Activated CD8-positive, alpha-beta T cell treated with anti-CD3 and anti-CD28 coated beads, Interleukin-2, amount 10 ng/mL, durations not matched to agents 7 days and 5 days (primary cell): Measurements from ENCODE around the gene SACM1L. TPM values are rescaled to one million over a fixed set of nuclear protein-coding genes. Genes with fewer than 3 reads are reported as not detected.
"Not testable (repeated sequence)": the region's sequence is repeated elsewhere in the genome, so short reads cannot be mapped to it uniquely, and the experiment has no call there.

Experiments
- ATAC-seq: fragments of 150-1000 bp; cut with Tn5 transposase; one replicate; pipeline ENCODE4 v1.10.0; 2021; ENCODE audit warnings: moderate library complexity
- CTCF ChIA-PET: fragments of 350-600 bp; sonication (Branson Sonifier 250); formaldehyde crosslinking; loops from one replicate; lab custom pipeline; 2021; ENCODE audit warnings: antibody characterized with exemption; lab: Charles Lee
- POLR2A ChIA-PET: fragments of 350-600 bp; sonication (Branson Sonifier 250); formaldehyde crosslinking; loops from one replicate; lab custom pipeline; 2021; ENCODE audit warnings: antibody characterized with exemption; lab: Charles Lee
- DNase-seq: peaks from one replicate; pipeline ENCODE4 v3.0.0-alpha.2; 2020
- H3K27ac Mint-ChIP-seq: one replicate; pipeline ENCODE4 v1.8.0; 2021; ENCODE audit warnings: mild to moderate bottlenecking, mixed read lengths
- H3K27me3 Mint-ChIP-seq: one replicate; pipeline ENCODE4 v1.8.0; 2021; ENCODE audit warnings: low read depth, mixed read lengths
- H3K36me3 Mint-ChIP-seq: one replicate; pipeline ENCODE4 v1.8.0; 2021; ENCODE audit warnings: low read depth, mixed read lengths
- H3K4me1 Mint-ChIP-seq: one replicate; pipeline ENCODE4 v1.8.0; 2021; ENCODE audit warnings: low read depth, mixed read lengths
- H3K4me3 Mint-ChIP-seq: one replicate; pipeline ENCODE4 v1.8.0; 2021; ENCODE audit warnings: mild to moderate bottlenecking, mixed read lengths
- H3K9me3 Mint-ChIP-seq: one replicate; pipeline ENCODE4 v1.8.0; 2022; ENCODE audit warnings: mixed read lengths; ENCODE audit not compliant: insufficient read depth
- total RNA-seq, 2 experiments: library from RNA; stranded (reverse); gene quantifications; one replicate each; pipeline ENCODE4 v1.2.3, GENCODE V29; 2021

The SACM1L gene
- total RNA-seq, 2 experiments from 2014 or later = 89.8 to 96.4 TPM

DNA sequence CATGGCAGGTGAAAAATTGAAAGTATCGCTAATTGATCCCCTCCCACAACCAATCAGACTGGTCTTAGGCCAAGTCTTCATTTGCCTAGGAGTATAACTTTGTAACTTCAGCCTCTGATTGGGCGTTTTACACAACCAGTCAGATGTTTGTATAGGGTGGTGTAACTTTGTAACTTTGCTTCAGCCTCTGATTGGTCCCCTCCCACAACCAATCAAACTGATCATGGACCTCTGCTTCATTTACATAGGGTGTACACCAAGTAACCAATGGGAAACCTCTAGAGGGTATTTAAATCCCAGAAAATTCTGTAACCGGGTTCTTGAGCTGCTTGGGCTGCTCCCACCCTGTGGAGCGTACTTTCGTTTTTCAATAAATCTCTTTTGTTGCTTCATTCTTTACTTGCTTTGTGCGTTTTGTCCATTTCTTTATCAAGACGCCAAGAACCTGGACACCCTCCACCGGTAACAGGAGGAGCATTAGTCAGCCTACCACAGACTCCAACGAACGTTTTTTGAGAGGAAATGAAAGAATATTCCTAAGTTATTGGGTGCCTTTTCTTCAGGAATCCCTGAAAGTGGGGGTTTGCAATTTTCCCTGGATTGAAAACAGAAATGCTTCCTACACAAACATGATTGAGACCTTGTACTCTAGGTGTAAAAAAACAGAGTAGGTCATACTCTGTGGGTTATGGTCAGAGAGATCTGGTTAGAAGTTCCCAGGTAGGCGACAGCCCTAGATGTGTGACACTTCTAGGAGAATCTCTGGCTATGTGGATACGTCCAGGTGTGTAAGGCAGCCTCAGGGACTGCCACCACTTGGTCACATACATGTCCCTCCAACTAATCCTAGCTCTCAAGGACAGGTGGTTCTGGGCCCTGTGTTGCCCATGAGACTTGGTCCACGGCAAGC, 5.5 kb upstream of the SACM1L start:
- H3K4me1 Mint-ChIP-seq = peaks cover 17% of the 10 kb centered on the region
- no peak overlapping the region for H3K27ac Mint-ChIP-seq
- H3K36me3 Mint-ChIP-seq = peaks cover 20% of the 10 kb centered on the region
- H3K9me3 Mint-ChIP-seq = no peaks in the 10 kb centered on the region
- no peaks in the 10 kb centered on the region for H3K27me3 Mint-ChIP-seq
- CTCF ChIA-PET = interaction anchor here (1.5 kb wide), 1 partner anchor 24 kb away, joined by 4 read pairs; no protein-coding TSS in a partner anchor
- H3K4me3 Mint-ChIP-seq = no peak overlapping the region
- no peak for ATAC-seq
- no peak for DNase-seq
- POLR2A ChIA-PET = no interaction called here

DNA sequence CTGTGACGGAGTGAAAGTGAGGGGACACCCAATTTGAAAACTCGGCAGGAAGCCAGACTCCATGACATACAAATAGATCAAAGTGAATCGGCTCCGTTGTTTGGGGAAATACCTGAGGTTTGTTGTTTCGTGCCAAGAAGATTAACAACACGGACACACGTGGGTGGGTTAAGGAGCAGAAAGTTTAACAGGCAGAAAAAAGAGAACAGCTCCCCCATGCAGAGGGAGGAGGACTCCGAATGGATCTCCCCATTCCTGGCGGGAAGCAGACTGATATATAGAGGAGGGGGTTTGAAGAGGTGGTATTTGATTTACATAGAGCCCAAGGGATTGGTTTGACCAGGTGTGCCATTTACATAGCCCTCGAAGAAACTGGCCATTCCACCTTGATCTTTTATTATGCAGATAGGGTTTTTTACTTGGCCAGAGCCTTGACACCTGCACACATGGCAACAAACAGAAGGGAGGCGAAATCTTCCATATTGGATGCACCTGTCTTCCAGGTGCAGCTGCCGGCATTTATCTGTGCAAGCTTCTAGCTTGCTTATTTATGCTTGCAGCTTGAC, 4.8 kb upstream of the SACM1L start:
- ChIA-PET POLR2A (no interaction called here), CTCF (interaction anchor here (1.5 kb wide), 1 partner anchor 24 kb away, joined by 4 read pairs; no protein-coding TSS in a partner anchor)
- ATAC-seq = no peak
- H3K27ac Mint-ChIP-seq = no peak overlapping the region
- H3K36me3 Mint-ChIP-seq = peaks cover 23% of the 10 kb centered on the region
- no peak overlapping the region for H3K4me3 Mint-ChIP-seq
- no peak for DNase-seq
- H3K4me1 Mint-ChIP-seq = peaks cover 19% of the 10 kb centered on the region
- no peaks in the 10 kb centered on the region for H3K9me3 Mint-ChIP-seq
- H3K27me3 Mint-ChIP-seq = peaks cover 3% of the 10 kb centered on the region

DNA sequence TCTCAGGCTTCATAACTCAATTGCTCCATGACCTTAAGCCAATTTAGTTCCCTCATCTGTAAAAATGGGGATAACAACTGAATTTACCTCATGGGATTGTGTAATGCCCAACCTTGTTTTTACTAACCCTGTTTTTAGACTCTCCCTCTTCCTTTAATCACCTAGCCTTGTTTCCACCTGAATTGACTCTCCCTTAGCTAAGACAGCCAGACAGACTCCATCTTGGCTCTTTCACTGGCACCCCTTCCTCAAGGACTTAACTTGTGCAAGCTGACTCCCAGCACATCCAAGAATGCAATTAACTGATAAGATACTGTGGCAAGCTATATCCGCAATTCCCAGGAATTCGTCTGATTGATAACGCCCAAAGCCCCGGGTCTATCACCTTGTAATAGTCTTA, 3.5 kb upstream of the SACM1L start:
- DNase-seq, ATAC-seq, POLR2A ChIA-PET, H3K27ac Mint-ChIP-seq, H3K27me3 Mint-ChIP-seq, H3K4me3 Mint-ChIP-seq, CTCF ChIA-PET, H3K9me3 Mint-ChIP-seq: not testable (repeated sequence)
- Mint-ChIP-seq H3K4me1 (peaks cover 17% of the 10 kb centered on the region), H3K36me3 (peaks cover 19% of the 10 kb centered on the region)

DNA sequence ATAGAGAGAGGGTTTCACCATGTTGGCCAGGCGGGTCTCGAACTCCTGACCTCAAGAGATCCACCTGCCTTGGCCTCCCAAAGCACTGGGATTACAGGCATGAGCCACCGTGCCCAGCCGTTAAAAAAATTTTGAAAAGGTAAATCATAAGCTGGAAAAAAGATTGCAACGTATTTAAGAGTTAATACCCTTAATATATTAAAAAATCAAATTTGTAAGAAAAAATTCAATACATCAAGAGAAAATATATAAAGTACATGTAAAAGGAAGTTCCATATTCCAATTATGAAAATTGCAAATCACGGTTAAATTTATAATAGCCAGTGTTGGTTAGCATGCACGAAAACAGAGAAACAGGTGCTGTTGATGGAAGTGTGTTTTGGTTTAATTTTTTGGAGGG, 2.3 kb upstream of the SACM1L start:
- Mint-ChIP-seq H3K4me1 (peaks cover 26% of the 10 kb centered on the region), H3K4me3 (peak overlapping the region; percentile 18), H3K27ac (no peak overlapping the region), H3K36me3 (peaks cover 26% of the 10 kb centered on the region), H3K27me3 (peaks cover 3% of the 10 kb centered on the region), H3K9me3 (no peaks in the 10 kb centered on the region)
- POLR2A ChIA-PET = interaction anchor here (0.6 kb wide), 1 partner anchor 39 kb away, joined by 3 read pairs; no protein-coding TSS in a partner anchor
- CTCF ChIA-PET = no interaction called here
- DNase-seq (no peak), ATAC-seq (no peak)

DNA sequence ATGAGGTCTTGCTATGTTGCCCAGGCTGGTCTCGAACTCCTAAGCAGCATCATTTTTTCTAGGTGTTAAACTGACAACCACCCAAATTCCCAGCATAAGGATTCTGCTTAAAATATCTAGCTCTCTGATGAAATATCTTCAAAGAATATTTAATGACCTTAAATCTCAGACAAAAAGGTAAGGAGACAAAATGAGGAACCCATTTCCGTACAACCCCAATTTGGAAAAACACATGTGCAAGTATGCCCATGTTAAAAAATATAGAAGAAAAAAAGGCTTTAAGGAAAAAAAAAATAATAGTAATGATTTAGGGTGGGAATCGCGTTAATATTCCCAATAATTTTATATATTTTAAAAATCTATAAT, 1.4 kb upstream of the SACM1L start:
- H3K4me1 Mint-ChIP-seq = peaks cover 35% of the 10 kb centered on the region
- DNase-seq = no peak
- peak overlapping the region; percentile 50 for H3K27ac Mint-ChIP-seq
- H3K9me3 Mint-ChIP-seq = no peaks in the 10 kb centered on the region
- H3K36me3 Mint-ChIP-seq = peaks cover 28% of the 10 kb centered on the region
- POLR2A ChIA-PET = interaction anchor here (0.7 to 1.8 kb wide), 2 partner anchors 10 to 20 kb away, joined by 5 to 6 read pairs; no protein-coding TSS in a partner anchor
- peaks cover 3% of the 10 kb centered on the region for H3K27me3 Mint-ChIP-seq
- CTCF ChIA-PET = interaction anchor here (1.8 to 3.8 kb wide), 2 partner anchors 10 to 28 kb away, joined by 9 to 32 read pairs; no protein-coding TSS in a partner anchor
- no peak for ATAC-seq
- H3K4me3 Mint-ChIP-seq = peak overlapping the region; percentile 85

GRCh38 chr3:45688194-45688881, 858 bp upstream of the SACM1L start:
- DNase-seq = peak; percentile 57
- CTCF ChIA-PET = interaction anchor here (1.8 to 3.8 kb wide), 3 partner anchors 11 to 29 kb away, joined by 9 to 32 read pairs (median 17); no protein-coding TSS in a partner anchor
- POLR2A ChIA-PET = interaction anchor here (0.7 to 1.8 kb wide), 4 partner anchors 11 to 23 kb away, joined by 4 to 6 read pairs (median 5); no protein-coding TSS in a partner anchor
- peak overlapping the region; percentile 85 for H3K4me3 Mint-ChIP-seq
- ATAC-seq = peak; percentile 4
- H3K9me3 Mint-ChIP-seq = no peaks in the 10 kb centered on the region
- peak overlapping the region; percentile 90 for H3K27ac Mint-ChIP-seq
- H3K27me3 Mint-ChIP-seq = peaks cover 3% of the 10 kb centered on the region
- H3K36me3 Mint-ChIP-seq = peaks cover 28% of the 10 kb centered on the region
- H3K4me1 Mint-ChIP-seq = peaks cover 40% of the 10 kb centered on the region

DNA sequence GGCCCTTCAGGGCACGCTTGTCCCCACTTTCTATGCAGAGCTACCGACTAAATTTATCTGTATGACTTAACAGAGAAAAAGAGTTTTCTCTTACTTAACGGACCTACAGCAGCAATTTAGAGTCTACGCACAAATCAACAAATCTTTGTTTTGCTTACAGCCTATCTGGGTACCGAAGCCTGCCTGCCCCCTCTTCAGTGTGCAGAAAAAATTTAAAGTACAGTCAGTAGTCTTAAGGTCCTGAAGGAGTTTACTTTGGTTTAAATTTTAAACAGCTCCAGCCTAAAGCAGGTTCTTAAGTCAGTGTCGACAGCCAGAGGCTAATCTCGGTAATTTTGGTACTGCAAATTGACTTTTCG, 570 bp downstream of the SACM1L start:
- Mint-ChIP-seq H3K36me3 (peaks cover 42% of the 10 kb centered on the region), H3K9me3 (no peaks in the 10 kb centered on the region), H3K27ac (peak overlapping the region; percentile 90), H3K4me3 (peak overlapping the region; percentile 85), H3K27me3 (peaks cover 3% of the 10 kb centered on the region), H3K4me1 (peaks cover 50% of the 10 kb centered on the region)
- no peak for DNase-seq
- CTCF ChIA-PET = interaction anchor here (0.8 to 5.8 kb wide), 12 partner anchors 10 to 277 kb away, joined by 3 to 52 read pairs (median 4); no protein-coding TSS in a partner anchor
- ATAC-seq = no peak
- POLR2A ChIA-PET = interaction anchor here (0.9 to 1.6 kb wide), 6 partner anchors 10 to 306 kb away, joined by 3 to 5 read pairs (median 4); partner anchors contain the start of genes FYCO1 and LIMD1

DNA sequence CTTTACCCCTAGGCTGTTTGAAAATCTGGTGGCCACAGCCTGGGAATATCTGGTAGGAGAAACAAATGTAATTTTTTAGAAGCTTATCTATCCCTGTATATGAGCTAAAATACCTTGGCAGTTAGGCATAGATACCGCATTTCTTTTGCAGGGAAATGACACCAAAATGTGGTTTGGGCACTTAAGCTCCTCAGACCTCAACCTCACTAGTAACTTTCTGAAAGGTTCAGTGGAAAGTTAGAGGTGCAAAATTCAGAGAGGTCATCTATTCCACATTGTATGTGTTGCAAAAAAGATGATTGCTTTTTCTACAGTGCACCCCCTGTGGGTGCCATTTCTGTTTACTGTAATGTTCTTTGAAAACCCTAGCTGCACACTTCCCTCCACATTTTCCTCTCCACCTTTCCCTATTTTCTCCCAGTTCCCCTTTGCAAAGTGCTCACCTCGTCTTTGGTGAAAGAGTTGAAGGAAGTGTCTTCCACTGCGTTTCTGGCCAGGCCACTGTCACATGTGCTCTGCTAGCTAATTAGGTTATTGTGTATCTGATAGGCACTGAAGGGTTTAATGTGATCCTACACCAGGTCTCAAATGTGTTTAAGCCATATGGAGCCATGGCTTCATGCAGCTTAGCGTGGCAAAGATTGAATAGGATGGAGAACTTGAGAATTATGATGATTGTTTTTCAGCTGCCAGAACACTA, 1.3 kb downstream of the SACM1L start:
- peaks cover 3% of the 10 kb centered on the region for H3K27me3 Mint-ChIP-seq
- ChIA-PET POLR2A (interaction anchor here (0.9 to 1.6 kb wide), 4 partner anchors 9 to 305 kb away, joined by 3 to 4 read pairs (median 4); partner anchors contain the start of gene FYCO1), CTCF (interaction anchor here (0.7 to 5.8 kb wide), 12 partner anchors 10 to 277 kb away, joined by 3 to 52 read pairs (median 4); no protein-coding TSS in a partner anchor)
- ATAC-seq (no peak), DNase-seq (peak; percentile 48)
- H3K27ac Mint-ChIP-seq = peak overlapping the region; percentile 90
- H3K36me3 Mint-ChIP-seq = peaks cover 45% of the 10 kb centered on the region
- peak overlapping the region; percentile 85 for H3K4me3 Mint-ChIP-seq
- peaks cover 56% of the 10 kb centered on the region for H3K4me1 Mint-ChIP-seq
- H3K9me3 Mint-ChIP-seq = no peaks in the 10 kb centered on the region

- POLR2A ChIA-PET = interaction anchor here (0.6 kb wide), 1 partner anchor 377 kb away, joined by 3 read pairs; no protein-coding TSS in a partner anchor
- H3K27me3 Mint-ChIP-seq = peaks cover 3% of the 10 kb centered on the region
Measured at GRCh38 chr3:45691842-45692241, 2.6 kb downstream of the SACM1L start.

GRCh38 chr3:45692866-45693265, 3.7 kb downstream of the SACM1L start:
- Mint-ChIP-seq H3K4me1 (peaks cover 65% of the 10 kb centered on the region), H3K27ac (peak overlapping the region; percentile 91), H3K27me3 (peaks cover 3% of the 10 kb centered on the region), H3K9me3 (no peaks in the 10 kb centered on the region), H3K36me3 (peaks cover 59% of the 10 kb centered on the region), H3K4me3 (peak overlapping the region; percentile 57)
- ATAC-seq = no peak
- ChIA-PET CTCF (interaction anchor here (1.2 to 5.8 kb wide), 5 partner anchors 12 to 469 kb away, joined by 4 to 52 read pairs (median 9); no protein-coding TSS in a partner anchor), POLR2A (no interaction called here)
- DNase-seq = no peak

More at GRCh38 chr3:45691842-45692241, 2.6 kb downstream of the SACM1L start:
- DNase-seq = no peak
- CTCF ChIA-PET = interaction anchor here (2.4 to 5.8 kb wide), 3 partner anchors 27 to 35 kb away, joined by 10 to 52 read pairs (median 17); no protein-coding TSS in a partner anchor
- H3K4me3 Mint-ChIP-seq = peak overlapping the region; percentile 85
- H3K27ac Mint-ChIP-seq = peak overlapping the region; percentile 90
- H3K9me3 Mint-ChIP-seq = no peaks in the 10 kb centered on the region
- H3K36me3 Mint-ChIP-seq = peaks cover 56% of the 10 kb centered on the region
- ATAC-seq = no peak
- peaks cover 66% of the 10 kb centered on the region for H3K4me1 Mint-ChIP-seq
